Measurements from ENCODE around the gene AP2S1.

DNA sequence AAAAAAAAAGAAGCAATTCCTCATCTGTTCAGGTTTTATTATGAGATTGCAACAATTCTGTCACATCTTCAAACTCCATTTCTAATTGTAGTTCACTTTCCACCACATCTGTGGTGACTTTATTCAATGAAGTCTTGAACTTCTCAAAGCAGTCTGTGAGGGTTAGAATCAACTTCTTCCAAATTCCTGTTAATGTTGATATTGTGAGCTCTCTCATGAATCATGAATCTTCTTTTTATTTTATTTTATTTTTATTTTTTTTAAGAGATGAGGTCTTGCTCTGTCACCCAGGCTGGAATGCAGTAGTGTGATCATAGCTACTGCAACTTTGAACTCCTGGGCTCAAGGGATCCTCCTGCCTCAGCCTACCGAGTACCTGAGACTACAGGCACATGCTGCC lies 29.8 kb upstream of the AP2S1 start:
- TF ChIP-seq POLR2AphosphoS5 (IDR thresholded peaks at IDR 0.05; ENCODE audit: insufficient read depth in 1 of 2, low read depth in 1 of 2) = no peak
- TF ChIP-seq POLR2A (IDR thresholded peaks at IDR 0.05) = no peak
